GM12878 (cell line): ENCODE results near the gene NEK11.

Experiments used
- CBFB ChIP-seq: IDR thresholded peaks from 2 replicates; pipeline ENCODE4 v1.6.1; 2016; ENCODE audit warnings: antibody characterized with exemption, low read depth
- FOS ChIP-seq: IDR thresholded peaks from 3 replicates; pipeline ENCODE4 v1.6.1; 2011; ENCODE audit warnings: borderline replicate concordance; ENCODE audit not compliant: insufficient read length; ENCODE audit errors: extremely low read depth
- JUND ChIP-seq: IDR thresholded peaks from 2 replicates; pipeline ENCODE4 v1.6.1; 2012; ENCODE audit warnings: low read depth, mild to moderate bottlenecking, low read length, improper control_type of control experiment, moderate library complexity
- MYC ChIP-seq: IDR thresholded peaks from 2 replicates; pipeline ENCODE4 v1.6.1; 2011; ENCODE audit warnings: mild to moderate bottlenecking, low read length, moderate library complexity, inconsistent platforms; ENCODE audit not compliant: insufficient read depth, insufficient replicate concordance, insufficient read length, severe bottlenecking
- NR2C2 ChIP-seq: IDR thresholded peaks from 2 replicates; pipeline ENCODE4 v1.6.1; 2011; ENCODE audit warnings: borderline replicate concordance, low read depth; ENCODE audit not compliant: control insufficient read depth, insufficient read length
- POLR2A ChIP-seq: IDR thresholded peaks from 2 replicates; pipeline ENCODE4 v1.6.1; 2011; ENCODE audit warnings: low read depth, mild to moderate bottlenecking, low read length
- SIN3A ChIP-seq: IDR thresholded peaks from 2 replicates; pipeline ENCODE4 v1.6.1; 2012; ENCODE audit warnings: low read depth, low read length, improper control_type of control experiment
- YBX1 ChIP-seq: fragments of 450-650 bp; IDR thresholded peaks from 2 replicates; pipeline ENCODE4 v1.6.1; 2016; ENCODE audit warnings: antibody characterized with exemption
- TF ChIP-seq, protein P1 (sequence below): IDR thresholded peaks from 2 replicates; pipeline ENCODE4 v1.6.1; 2011; ENCODE audit warnings: borderline replicate concordance, low read depth, mild to moderate bottlenecking, moderate library complexity, mixed read lengths, low read length; ENCODE audit not compliant: insufficient read depth; ENCODE audit errors: extremely low read length

GRCh38 chr3:131223373-131224289 is 197.0 kb downstream of the NEK11 start:
- TF ChIP-seq, protein P1, sequence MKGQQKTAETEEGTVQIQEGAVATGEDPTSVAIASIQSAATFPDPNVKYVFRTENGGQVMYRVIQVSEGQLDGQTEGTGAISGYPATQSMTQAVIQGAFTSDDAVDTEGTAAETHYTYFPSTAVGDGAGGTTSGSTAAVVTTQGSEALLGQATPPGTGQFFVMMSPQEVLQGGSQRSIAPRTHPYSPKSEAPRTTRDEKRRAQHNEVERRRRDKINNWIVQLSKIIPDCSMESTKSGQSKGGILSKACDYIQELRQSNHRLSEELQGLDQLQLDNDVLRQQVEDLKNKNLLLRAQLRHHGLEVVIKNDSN = no peak
- TF ChIP-seq CBFB = no peak
- no peak for TF ChIP-seq YBX1
- TF ChIP-seq JUND = no peak
- no peak for TF ChIP-seq POLR2A
- TF ChIP-seq MYC = no peak
- TF ChIP-seq SIN3A = no peak
- no peak for TF ChIP-seq NR2C2
- no peak for TF ChIP-seq FOS
